Keratinocyte (primary cell): Measurements from ENCODE around the gene TRAPPC10. TPM values are rescaled to one million over a fixed set of nuclear protein-coding genes. Genes with fewer than 3 reads are reported as not detected.

ENCODE experiments used
- DNase-seq: peaks from one replicate; pipeline ENCODE4 v3.0.0-alpha.2; 2011; ENCODE audit warnings: low read depth, missing footprints, low spot score
- FAIRE-seq: peaks from 2 replicates; lab custom pipeline; 2011; peaks lifted over from hg19 to GRCh38; lab: Jason Lieb, UNC
- H2AFZ ChIP-seq: 2 replicates; pipeline ENCODE4 v1.6.0; 2012; ENCODE audit warnings: low read length, control low read depth, inconsistent platforms; ENCODE audit not compliant: control insufficient read depth
- H3K27ac ChIP-seq: 2 replicates; pipeline ENCODE4 v1.5.1; 2011; ENCODE audit warnings: low read length; ENCODE audit not compliant: control insufficient read depth, insufficient read depth
- H3K27me3 ChIP-seq: 3 replicates; pipeline ENCODE4 v1.6.0; 2011; ENCODE audit warnings: low read length; ENCODE audit not compliant: control insufficient read depth, insufficient read depth; ENCODE audit errors: extremely low read depth
- H3K36me3 ChIP-seq, 2 experiments: 2 replicates in 1 of 2; 3 replicates in 1 of 2; pipeline ENCODE4 v1.5.1; 2011; ENCODE audit warnings: low read length in 2 of 2, mild to moderate bottlenecking in 1 of 2; ENCODE audit not compliant: control insufficient read depth in 2 of 2, insufficient read depth in 2 of 2; ENCODE audit errors: extremely low read depth in 1 of 2
- H3K4me1 ChIP-seq: 3 replicates; pipeline ENCODE4 v1.5.1; 2011; ENCODE audit warnings: low read length; ENCODE audit not compliant: control insufficient read depth, insufficient read depth; ENCODE audit errors: extremely low read depth
- H3K4me2 ChIP-seq: 3 replicates; pipeline ENCODE4 v1.6.0; 2011; ENCODE audit warnings: low read depth, low read length; ENCODE audit not compliant: control insufficient read depth, insufficient read depth; ENCODE audit errors: extremely low read depth
- H3K4me3 ChIP-seq, 3 experiments: fragments of 200-600 bp in 1 of 3; sonication (generic) in 1 of 3; 2 replicates in 2 of 3; 3 replicates in 1 of 3; pipeline ENCODE4 v1.5.1; 2011 to 2016; ENCODE audit warnings: low read length in 3 of 3, mild to moderate bottlenecking in 3 of 3, control low read depth in 2 of 3, inconsistent platforms in 1 of 3, low read depth in 1 of 3, mixed read lengths in 1 of 3, mixed run types in 1 of 3, moderate library complexity in 1 of 3; ENCODE audit not compliant: control insufficient read depth in 2 of 3, insufficient read depth in 2 of 3; ENCODE audit errors: extremely low read depth in 1 of 3
- H3K79me2 ChIP-seq: 2 replicates; pipeline ENCODE4 v1.6.0; 2012; ENCODE audit warnings: low read length; ENCODE audit not compliant: control insufficient read depth, insufficient read depth
- H3K9ac ChIP-seq: 3 replicates; pipeline ENCODE4 v1.6.0; 2011; ENCODE audit warnings: low read length; ENCODE audit not compliant: control insufficient read depth, insufficient read depth; ENCODE audit errors: extremely low read depth
- H3K9me1 ChIP-seq: 3 replicates; pipeline ENCODE4 v1.6.0; 2011; ENCODE audit warnings: low read length; ENCODE audit not compliant: control insufficient read depth, insufficient read depth; ENCODE audit errors: extremely low read depth
- H3K9me3 ChIP-seq: 2 replicates; pipeline ENCODE4 v1.5.1; 2012; ENCODE audit warnings: low read depth, low read length; ENCODE audit not compliant: control insufficient read depth
- H4K20me1 ChIP-seq: 3 replicates; pipeline ENCODE4 v1.6.0; 2011; ENCODE audit warnings: low read length; ENCODE audit not compliant: control insufficient read depth, insufficient read depth; ENCODE audit errors: extremely low read depth
- EZH2 ChIP-seq: IDR thresholded peaks from one replicate; pipeline ENCODE4 v1.6.1; 2012; ENCODE audit warnings: inconsistent platforms, mild to moderate bottlenecking, low read length, moderate library complexity
- dilution Hi-C: fragments of 300-500 bp; cut with MboI; formaldehyde crosslinking; loops from one replicate; pipeline ENCODE4 v1.7.0; 2020; ENCODE audit warnings: low sequenced_read_pairs; ENCODE audit not compliant: extremely low pct_ligation_motif_present
- polyA plus RNA-seq, 5 experiments: library from polyadenylated mRNA; depleted of rRNA in 3 of 5; stranded (reverse) in 3 of 5; stranded (forward) in 1 of 5; unstranded in 1 of 5; fragments of >200 nt; gene quantifications; 1 replicate in 1 of 5; 2 replicates in 3 of 5; 3 replicates in 1 of 5; pipeline versions ENCODE4 v1.2.1 to v1.2.3, GENCODE V29; 2011 to 2012; ENCODE audit warnings: missing spikeins in 2 of 5, low read depth in 1 of 5, low replicate concordance in 1 of 5
- TF ChIP-seq, protein P1 (sequence below), 3 experiments: IDR thresholded peaks in 1 of 3; conservative IDR thresholded peaks in 1 of 3; optimal IDR thresholded peaks in 1 of 3; 2 replicates in 2 of 3; 3 replicates in 1 of 3; pipeline versions ENCODE3 to v1.5.1; 2011; ENCODE audit warnings: low read length in 3 of 3, mild to moderate bottlenecking in 3 of 3, moderate library complexity in 2 of 3, control low read depth in 1 of 3, inconsistent platforms in 1 of 3; ENCODE audit not compliant: insufficient read depth in 2 of 3; ENCODE audit errors: extremely low read depth in 1 of 3

The TRAPPC10 gene
- polyA plus RNA-seq, 1 donor (not counting 4 experiments of a cell fraction or from before 2014, with no cell fraction given) = 21.6 TPM

DNA sequence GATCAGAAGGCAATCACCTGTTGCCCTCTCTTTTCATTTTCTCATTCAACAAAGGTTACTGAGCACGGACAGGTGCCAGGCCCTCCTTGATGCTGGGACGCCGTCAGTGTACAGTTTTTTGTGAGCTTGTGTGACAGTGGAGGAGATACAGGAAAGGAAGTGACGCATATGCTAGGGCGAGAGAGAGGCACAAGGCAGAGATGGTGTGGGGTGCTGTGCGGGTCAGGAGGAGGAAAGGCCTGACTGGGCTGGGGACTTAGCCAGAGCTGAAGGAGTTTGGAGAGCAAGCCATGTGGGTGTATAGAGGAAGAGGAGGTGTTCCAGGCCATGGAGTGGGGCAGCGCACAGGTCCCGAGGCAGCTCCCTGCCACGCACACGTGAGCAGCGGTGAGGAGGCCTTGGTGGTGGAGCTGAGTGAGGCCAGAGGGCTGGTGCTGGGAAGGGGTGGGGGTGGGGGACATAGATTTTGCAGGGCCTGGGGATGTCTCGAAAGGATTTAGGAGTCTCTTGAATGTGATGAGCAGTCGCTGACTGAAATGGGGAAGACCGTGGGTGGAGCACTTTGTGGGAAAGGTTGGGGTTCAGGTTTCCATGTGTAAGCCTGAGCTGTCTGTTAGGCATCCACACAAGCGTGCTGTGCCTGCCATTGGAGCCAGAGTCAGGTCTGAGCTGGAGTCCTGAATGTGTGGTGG is 46.0 kb downstream of the TRAPPC10 start:
- H2AFZ ChIP-seq = no peak overlapping the region
- DNase-seq (no peak), FAIRE-seq (no peak)
- no peak overlapping the region for H3K4me3 ChIP-seq
- peaks cover 7% of the 10 kb centered on the region for H3K79me2 ChIP-seq
- no peaks in the 10 kb centered on the region for H3K9me1 ChIP-seq
- TF ChIP-seq EZH2 = no peak
- peaks cover 10 to 25% of the 10 kb centered on the region in 2 experiments for H3K36me3 ChIP-seq
- H3K27me3 ChIP-seq = no peaks in the 10 kb centered on the region
- no peak overlapping the region for H3K9ac ChIP-seq
- no peaks in the 10 kb centered on the region for H4K20me1 ChIP-seq
- H3K4me2 ChIP-seq = no peak overlapping the region
- no peak overlapping the region for H3K27ac ChIP-seq
- dilution Hi-C loops = no loop called here
- no peaks in the 10 kb centered on the region for H3K9me3 ChIP-seq
- no peaks in the 10 kb centered on the region for H3K4me1 ChIP-seq

DNA sequence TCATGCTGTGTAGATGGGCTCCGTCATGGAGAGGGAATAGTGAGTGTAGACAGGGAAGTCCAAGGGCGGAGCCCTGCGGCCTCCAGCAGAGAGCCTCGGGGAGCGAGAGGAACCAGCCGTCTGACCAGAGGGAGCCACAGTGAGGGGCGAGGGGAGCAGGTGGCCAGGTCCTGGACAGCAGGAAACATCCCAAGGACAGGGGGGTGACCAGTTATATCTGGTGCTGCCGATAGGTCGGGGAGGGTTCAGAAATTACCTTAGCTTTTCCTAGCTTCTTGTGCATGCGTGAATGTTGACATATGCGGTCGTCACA is 46.5 kb downstream of the TRAPPC10 start:
- FAIRE-seq = no peak
- Histone ChIP-seq H3K4me2 (no peak overlapping the region), H3K9me1 (no peaks in the 10 kb centered on the region), H3K79me2 (peaks cover 4% of the 10 kb centered on the region), H3K27ac (no peak overlapping the region), H2AFZ (no peak overlapping the region), H4K20me1 (no peaks in the 10 kb centered on the region), H3K4me1 (no peaks in the 10 kb centered on the region), H3K9ac (no peak overlapping the region), H3K4me3 (no peak overlapping the region), H3K36me3 (peaks cover 15 to 28% of the 10 kb centered on the region in 2 experiments), H3K9me3 (no peaks in the 10 kb centered on the region), H3K27me3 (no peaks in the 10 kb centered on the region)
- dilution Hi-C loops = no loop called here
- no peak for TF ChIP-seq EZH2
- TF ChIP-seq, protein P1, sequence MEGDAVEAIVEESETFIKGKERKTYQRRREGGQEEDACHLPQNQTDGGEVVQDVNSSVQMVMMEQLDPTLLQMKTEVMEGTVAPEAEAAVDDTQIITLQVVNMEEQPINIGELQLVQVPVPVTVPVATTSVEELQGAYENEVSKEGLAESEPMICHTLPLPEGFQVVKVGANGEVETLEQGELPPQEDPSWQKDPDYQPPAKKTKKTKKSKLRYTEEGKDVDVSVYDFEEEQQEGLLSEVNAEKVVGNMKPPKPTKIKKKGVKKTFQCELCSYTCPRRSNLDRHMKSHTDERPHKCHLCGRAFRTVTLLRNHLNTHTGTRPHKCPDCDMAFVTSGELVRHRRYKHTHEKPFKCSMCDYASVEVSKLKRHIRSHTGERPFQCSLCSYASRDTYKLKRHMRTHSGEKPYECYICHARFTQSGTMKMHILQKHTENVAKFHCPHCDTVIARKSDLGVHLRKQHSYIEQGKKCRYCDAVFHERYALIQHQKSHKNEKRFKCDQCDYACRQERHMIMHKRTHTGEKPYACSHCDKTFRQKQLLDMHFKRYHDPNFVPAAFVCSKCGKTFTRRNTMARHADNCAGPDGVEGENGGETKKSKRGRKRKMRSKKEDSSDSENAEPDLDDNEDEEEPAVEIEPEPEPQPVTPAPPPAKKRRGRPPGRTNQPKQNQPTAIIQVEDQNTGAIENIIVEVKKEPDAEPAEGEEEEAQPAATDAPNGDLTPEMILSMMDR (optimal IDR thresholded peaks at IDR 0.05 in 1 of 3, IDR thresholded peaks at IDR 0.05 in 1 of 3, conservative IDR thresholded peaks at IDR 0.05 in 1 of 3; ENCODE audit: extremely low read depth in 1 of 3, insufficient read depth in 2 of 3, low read length in 3 of 3) = no peak
- DNase-seq = no peak

DNA sequence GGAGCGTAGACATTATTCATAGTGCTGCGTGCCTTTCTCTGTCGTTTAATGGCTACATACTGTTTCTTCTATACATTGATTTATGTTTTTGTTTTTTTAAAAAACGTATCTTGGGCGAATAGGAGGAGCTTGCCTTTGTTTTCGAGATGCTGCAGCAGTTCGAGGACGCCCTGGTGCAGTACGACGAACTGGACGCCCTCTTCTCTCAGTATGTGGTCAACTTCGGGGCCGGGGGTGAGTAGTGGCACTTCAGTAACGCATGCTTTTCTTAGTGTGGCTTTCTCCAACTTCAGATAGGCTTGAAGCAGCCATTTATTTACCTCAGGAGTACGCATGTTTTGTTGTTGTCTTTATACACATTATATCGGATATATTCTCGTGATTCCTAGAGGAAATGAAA is 46.9 kb downstream of the TRAPPC10 start:
- Histone ChIP-seq H3K4me2 (no peak overlapping the region), H3K4me3 (no peak overlapping the region), H3K4me1 (no peaks in the 10 kb centered on the region), H3K9ac (no peak overlapping the region), H3K79me2 (peaks cover 3% of the 10 kb centered on the region), H3K27ac (no peak overlapping the region), H3K27me3 (no peaks in the 10 kb centered on the region), H3K36me3 (peaks cover 16 to 32% of the 10 kb centered on the region in 2 experiments), H4K20me1 (no peaks in the 10 kb centered on the region), H2AFZ (no peak overlapping the region), H3K9me1 (no peaks in the 10 kb centered on the region), H3K9me3 (no peaks in the 10 kb centered on the region)
- FAIRE-seq = no peak
- TF ChIP-seq, protein P1 (optimal IDR thresholded peaks at IDR 0.05 in 1 of 3, IDR thresholded peaks at IDR 0.05 in 1 of 3, conservative IDR thresholded peaks at IDR 0.05 in 1 of 3; ENCODE audit: extremely low read depth in 1 of 3, insufficient read depth in 2 of 3, low read length in 3 of 3) = no peak
- no peak for TF ChIP-seq EZH2
- DNase-seq = no peak
- dilution Hi-C loops = no loop called here
